HG03159 (cell line): ENCODE data around the gene TTC33.
"Not testable (repeated sequence)": the region's sequence is repeated elsewhere in the genome, so short reads cannot be mapped to it uniquely, and the experiment has no call there.

Experiments used
- ATAC-seq: cut with Tn5 transposase; IDR thresholded peaks from one replicate; pipeline ENCODE4 v1.9.1; 2021; ENCODE audit warnings: mild to moderate bottlenecking, moderate library complexity; ENCODE audit not compliant: unreplicated experiment

The TTC33 gene

DNA sequence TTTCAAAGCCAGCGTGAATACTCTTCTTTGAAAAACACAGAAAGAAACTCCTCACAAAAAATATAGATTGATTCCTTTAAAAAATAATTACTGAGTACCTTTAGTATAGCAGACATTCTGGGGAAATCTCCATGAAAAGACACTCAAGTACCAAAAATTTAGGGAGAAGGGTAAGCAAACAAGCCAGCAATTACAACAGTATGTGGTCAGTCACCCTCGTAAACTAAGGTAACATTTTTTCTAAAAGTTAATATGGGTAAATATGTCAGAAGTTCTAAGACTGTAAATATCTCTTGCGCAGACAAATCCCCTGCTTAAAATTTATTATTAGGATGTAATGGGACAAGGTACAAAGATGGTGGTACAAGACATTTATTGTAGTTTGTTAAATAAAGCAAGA, 178.0 kb downstream of the TTC33 start:
- no peak for ATAC-seq

DNA sequence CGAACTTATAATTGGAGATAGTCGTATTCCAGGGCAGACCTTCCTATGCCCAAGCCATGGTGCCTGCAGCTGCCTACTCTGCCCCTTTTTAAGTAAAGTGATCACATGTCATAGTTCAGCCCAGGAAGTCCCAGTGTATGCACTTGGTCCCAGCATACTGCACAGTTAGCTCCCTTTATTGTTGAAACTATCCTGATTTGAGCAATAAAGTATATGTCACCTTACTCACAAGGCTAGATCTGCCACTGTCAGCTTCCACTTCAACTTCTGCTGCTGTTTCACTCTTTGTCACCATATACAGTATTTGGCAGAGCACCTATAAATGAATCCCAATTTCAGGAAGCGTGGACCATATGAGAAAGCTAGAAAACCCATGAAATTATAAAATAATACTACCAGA, 179.8 kb downstream of the TTC33 start:
- no peak for ATAC-seq

DNA sequence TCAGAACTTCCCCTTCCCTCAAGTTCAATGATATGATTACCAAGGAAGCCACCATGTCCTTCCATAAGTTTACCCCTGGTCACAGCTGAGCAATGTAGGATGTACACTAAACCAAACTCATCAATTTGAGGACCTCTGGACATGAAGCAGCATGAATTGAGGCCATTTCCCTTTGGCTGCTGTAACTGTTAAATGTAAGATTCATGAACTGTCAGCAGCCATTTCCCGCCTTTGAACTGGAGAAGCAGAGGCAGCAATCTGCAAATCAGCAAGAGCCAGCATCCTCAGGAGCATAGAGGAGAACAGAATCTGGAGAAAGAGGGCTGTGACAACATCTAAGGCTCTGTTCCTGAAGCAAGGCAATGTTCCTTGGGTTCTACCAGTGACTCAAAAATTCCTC, 180.3 kb downstream of the TTC33 start:
- no peak for ATAC-seq

DNA sequence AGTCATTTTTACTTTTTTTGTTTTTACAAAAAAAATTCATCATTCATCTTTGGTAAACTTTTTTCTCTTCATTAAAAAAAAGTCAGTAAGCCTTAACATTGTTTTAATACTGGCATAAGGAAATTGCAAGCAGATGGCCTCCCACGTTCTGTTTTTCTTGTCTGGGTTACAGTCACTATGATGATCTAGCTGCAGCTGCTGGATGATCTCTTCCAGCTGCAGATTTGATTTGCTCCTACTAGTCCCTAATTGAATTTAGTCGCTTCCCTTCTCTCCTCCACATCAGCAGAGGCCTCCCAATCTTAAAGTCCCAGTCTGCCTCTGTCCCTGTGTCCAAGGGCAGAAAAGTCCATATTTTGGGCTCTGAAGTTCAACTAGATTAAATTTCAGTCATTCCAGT, 182.8 kb downstream of the TTC33 start:
- ATAC-seq = no peak

DNA sequence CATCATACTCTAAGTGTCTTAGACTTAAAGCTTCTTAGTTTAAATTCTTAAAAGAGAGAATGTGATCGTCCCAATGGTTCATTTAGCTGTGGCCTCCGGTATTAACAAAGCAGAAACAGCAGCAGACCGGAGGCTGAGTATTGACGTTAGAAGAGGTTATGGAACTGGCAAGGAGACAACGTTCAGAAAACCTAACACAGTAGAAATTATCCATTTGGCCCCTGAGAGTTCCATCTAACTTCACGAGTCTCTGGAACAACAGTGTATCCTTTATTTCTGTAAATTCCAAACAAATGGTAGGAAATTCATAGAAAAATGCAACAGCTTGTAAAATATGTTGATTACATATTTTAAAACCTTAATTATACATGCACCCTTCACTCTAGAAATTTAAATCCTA, 183.4 kb downstream of the TTC33 start:
- no peak for ATAC-seq

DNA sequence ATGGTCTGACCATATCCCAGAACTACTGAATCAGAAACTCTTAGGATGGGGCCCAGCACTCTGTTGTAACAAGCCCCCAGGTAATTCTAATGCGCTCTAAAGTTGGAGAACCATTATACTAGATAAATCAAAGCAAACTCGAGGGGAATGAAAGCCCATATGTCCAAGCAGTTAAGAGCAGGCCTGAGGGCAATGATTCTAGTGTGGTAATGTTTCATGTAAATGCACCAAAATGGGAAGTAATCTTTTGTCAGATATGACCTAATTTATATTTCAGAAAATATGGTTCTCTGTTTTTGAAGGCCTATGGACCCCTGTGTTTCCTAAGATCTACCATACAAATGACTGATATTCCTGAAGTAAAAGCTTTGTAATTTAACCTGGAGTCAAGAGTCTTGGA, 184.0 kb downstream of the TTC33 start:
- no peak for ATAC-seq

DNA sequence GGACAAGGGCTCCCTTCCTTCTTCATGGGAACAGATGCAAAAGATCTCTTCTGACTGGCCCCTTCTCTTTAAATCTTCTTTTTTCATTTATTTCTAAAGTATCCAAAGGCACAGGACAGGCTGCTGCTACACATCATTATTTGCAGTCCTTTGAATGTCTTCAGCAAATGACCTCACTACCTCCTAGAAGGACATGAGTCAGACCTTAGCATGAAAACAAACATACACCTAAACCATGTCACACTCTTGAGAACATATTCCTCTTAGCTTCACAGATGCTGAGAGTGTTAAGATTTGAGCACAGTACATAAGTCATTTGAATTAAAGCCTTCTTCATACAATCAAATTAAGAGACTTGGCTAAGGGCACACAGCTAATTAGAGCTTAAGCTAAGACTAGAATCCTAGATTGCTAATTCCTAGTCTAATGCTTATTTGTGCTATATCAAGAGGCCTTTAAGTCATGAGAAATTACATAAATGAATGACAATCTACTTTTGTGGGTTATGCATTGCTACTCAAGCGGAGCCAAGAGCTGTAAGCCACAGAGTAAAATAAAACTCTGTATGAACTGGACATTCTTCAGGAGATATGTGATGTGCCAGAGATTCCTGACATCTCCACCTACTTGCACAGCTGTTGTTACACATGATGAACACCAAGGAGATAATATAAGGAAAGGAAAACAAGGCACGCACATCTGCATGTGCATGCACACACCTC, 185.2 kb downstream of the TTC33 start:
- peak; percentile 86 for ATAC-seq

DNA sequence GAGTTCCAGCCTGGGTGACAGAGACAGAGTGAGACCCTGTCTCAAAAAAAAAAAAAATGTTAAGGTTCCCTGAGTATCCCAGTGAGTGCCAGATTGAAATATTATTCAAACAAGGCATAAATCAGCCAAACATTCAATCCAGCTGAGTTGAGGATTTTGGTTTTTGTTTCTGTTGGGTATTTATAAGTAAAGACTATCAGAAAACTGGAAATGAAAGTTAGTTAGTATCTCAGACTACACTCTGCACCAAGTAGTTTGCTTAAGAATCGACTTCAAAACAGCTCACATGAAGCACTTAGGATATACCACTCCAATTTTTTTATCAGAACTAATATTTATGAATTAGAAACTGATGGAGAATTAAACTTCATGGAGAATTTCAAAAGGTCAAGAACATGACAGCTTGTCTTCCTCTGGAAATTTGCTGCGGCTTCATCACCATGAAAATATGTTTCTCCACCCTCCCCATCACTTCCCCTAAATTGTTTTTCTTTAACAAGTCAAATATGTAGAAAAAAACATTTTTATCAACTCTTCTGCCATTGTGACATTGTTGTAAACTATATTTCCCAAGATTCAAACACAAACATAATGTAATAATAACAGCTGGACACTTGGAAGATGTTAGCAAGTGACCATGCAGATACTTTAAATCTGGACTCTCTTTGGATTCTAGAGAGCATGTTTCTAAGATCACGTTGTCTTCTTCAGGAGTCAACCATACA, 186.1 kb downstream of the TTC33 start:
- ATAC-seq = no peak

DNA sequence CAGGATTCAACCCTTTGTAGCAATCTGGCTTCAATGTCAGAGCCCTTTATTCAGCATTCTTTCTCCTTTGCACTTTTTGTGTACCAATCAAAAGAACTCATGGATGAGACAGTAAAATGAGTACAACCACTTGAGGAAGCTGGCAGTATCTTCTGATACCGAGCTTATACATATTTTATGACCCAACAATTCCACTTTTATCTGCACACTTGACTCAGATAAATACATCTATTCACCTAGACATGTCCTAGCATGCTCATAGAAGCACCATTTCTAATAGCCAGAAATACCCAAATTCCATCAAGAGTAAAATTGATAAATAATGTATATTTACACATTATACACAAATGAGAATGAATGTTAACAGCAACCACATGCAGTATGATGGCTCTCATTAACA, 187.2 kb downstream of the TTC33 start:
- no peak for ATAC-seq

DNA sequence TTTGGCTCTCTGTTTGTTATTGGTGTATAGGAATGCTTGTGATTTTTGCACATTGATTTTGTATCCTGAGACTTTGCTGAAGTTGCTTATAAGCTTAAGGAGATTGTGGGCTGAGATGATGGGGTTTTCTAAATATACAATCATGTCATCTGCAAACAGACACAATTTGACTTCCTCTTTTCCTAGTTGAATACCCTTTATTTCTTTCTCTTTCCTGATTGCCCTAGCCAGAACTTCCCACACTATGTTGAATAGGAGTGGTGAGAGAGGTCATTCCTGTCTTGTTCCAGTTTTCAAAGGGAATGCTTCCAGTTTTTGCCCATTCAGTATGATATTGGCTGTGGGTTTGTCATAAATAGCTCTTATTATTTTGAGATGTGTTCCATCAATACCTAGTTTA, 192.6 kb downstream of the TTC33 start:
- ATAC-seq = not testable (repeated sequence)

DNA sequence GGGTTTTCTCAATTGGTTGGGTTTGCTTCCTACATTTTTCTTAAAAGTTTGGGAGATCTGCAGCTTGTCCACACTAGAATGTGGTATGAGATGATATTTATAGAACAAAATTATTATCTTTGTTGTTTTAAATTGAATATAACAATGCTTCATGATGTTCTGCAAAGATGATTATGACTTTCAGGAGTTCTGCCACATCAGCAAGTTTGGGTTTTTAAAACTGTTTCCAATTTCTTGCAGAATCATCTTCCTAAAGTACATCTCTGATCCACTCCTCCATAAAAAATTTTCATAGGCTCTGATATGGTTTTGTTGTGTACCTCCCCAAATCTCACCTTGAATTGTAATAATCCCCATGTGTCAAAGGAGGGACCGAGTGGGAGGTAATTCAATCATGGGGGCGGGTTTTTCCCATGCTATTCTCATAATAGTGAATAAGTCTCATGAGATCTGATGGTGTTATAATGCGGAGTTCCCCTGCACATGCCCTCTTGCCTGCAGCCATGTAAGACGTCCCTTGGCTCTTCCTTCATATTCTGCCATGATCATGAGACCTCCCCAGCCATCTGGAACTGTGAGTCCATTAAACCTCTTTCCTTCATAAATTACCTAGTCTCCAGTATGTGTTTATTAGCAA, 195.2 kb downstream of the TTC33 start:
- ATAC-seq = no peak

DNA sequence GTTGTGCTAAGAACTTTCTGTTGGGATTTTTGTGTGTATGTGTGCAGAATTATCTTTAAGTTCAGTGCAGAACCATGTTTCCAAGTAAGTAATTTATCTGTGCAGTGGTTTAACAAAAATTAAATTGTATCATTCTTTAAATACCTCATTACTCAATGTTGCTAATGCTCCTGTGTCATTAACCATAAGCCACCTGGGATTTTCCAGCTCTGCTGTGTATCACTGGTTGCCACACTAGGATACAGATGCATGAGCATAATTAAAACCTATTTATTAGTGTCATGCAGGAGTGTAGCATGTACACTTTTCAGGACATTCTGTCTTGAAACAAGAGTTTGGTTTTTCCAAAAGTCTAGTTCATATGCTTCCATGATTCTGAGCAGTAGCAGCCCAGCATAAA, 196.5 kb downstream of the TTC33 start:
- ATAC-seq = no peak

DNA sequence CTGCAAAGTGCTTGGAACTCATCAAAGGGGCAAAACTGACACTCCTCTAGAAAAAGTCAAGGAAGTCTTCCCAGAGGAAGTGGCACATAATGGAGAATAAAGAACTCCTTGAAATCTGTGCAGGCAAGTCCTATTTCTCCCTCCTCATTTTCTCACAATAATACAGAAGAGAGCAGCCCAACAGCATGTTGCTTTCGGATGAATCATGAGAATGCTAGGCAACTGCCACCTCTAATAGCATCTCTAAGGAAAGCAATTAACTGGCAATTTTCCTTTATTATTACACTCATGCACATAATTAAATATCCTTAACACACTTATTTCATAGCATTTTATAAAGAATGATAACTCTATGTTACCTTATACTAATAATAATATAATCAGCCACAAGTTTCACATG, 198.3 kb downstream of the TTC33 start:
- no peak for ATAC-seq

DNA sequence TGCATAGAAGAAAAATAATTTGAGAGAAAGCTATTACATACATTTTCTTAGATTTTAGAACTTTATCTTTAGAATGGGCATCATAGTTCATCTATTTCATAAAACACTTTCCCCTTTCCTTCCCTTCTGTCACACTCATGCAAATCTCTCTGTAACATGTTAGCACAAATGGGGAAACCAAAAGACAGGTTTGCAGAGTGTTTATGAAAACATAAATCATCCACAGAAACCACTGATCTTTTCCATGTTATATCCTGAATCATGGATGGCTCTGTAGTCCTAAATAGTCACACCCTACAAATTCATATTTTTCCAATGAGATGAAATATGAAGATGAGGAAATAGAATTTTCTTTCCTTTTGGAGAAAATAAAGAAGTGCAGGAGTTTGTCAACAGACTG, 198.9 kb downstream of the TTC33 start:
- no peak for ATAC-seq

DNA sequence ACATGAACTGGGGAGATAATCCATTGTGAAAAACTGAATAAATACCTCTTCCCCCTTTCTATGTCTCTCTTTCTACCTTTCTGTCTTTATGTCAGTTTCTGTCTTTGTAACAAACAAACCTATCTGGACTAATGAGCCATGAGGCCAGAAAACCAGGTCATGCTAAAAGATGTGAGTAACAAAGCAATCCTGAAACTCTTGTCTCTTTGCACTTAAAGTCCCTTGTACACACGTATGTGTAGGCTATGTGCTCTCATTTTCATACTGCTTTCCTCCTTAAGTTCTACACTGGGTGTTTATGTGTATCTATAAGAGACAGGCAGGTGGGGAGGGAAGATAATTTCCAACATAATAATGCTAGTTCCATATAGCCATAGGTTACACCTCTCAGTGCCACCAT, 199.9 kb downstream of the TTC33 start:
- ATAC-seq = no peak

DNA sequence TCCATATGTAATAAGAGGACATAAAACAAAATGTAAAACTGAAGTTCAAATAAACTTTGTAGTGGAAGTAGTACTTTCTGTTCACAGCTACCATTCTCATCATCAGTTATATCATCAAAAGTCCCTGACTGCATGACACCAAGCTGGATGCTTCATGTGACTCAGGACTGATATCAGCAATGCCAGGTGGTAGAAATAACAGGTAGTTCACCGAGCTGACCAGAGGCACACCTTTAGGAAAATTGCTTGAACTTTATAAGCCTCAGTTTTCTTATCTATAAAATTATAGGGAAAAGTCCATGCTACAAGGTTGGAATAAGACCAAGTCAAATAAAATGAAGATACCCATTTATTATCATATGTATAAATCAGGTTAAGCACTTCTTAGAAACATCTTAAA, 200.9 kb downstream of the TTC33 start:
- ATAC-seq = no peak

DNA sequence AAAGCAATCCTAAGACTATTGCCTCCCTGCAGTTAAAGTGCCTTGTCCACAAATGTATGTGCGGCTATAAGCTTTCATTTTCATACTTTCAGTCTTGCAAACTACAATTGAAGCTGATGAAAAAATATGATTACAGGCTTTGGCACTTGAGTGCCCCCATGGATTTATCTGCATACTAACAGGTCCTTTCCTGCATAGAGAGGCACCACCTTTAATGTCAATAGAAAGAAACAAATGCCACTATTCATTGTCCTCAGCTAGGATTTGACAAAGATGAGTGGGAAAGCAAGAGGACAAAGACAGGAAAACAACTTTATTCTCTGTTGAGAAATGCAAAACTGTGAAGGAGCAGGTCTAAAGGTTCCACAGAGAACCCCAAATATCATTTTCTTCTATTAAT, 201.7 kb downstream of the TTC33 start:
- ATAC-seq = no peak

DNA sequence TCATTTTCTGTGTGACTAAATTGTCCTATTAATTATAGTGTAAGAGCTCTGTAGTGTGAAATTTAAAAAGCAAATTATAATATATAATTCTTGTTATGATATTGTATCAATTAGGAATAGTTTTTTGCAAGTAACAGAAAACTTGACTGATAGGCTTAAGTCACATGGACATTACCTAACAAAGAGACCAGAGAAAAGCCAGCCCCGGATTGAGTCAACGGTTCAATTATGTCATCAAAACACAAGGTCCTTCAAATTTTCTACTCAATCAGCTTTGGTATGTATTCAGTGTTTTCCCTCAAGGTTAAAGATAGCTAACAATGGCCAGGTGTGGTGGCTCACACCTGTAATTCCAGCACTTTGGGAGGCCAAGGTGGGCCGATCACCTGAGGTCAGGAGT, 202.8 kb downstream of the TTC33 start:
- ATAC-seq = no peak

DNA sequence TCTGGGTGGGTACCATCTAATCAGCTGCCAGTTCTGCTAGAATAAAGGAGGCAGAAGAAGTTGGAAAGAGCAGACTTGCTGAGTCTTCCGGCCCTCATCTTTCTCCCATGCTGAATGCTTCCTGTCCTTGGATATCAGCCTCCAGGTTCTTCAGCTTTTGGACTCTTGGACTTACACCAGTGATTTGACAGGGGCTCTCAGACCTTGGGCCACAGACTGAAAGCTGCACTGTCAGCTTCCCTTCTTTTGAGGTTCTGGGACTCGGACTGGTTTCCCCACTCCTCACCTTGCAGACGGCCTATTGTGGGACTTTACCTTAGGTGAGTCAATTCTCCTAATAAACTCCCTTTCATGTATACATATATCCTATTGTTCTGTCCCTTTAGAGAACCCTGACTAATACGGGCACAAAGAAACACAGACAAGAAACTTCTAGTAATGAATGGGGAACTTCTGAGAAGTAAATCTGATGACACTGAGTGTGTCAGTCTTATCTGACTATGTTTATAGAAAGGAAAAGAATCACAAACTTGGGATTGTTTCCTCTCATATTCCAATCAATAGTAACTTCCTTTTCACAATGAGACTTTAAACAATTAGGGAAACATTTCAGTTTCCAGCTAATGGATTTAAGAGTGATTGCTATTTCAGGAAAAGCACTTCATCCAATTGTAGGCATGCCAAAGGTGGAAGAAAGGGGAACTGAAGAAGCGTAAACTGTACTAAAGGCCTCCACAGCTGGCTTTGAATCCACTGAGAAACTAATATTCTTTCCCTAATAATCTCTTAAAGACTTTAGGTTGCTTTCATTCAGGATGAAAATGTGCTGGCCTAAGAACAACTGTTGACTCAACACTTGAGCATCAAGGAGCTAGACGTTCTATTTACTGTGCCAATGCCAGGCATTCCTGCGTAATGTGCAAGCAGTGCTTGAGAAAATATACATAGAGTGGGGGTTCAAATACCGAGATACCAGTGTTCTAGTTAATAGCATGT, 204.0 kb downstream of the TTC33 start:
- no peak for ATAC-seq

DNA sequence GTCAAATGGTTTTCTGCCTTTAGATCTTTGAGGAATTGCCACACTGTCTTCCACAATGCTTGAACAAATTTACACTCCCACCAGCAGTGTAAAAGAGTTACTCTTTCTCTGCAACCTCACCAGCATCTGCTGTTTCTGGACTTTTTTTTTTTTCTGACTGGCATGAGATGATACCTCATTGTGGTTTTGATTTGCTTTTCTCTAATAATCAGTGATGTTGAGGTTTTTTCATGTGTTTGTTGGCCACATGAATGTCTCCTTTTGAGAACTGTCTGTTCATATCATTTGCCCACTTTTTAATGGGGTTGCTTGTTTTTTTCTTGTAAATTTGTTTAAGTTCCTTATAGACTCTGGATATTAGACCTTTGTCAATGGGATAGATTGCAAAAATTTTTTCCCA, 205.3 kb downstream of the TTC33 start:
- no peak for ATAC-seq

DNA sequence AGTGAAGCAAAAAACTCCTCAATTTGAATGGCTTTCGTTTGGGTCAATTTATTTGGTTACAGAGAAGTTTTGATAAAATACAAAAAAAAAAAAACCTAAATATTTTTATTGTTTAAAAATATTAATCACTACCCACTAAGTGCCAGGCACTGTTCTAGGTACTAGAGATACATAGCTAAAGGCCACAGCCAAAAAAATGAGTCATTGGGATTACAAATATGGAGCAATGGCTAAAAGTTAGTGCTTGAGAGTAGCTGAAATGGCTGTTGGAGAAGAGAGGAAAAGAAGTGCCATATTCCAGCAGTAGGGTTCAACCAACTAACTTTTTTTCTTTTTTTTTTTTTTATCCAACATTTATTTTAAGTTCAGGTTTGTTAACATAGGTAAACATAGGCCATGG, 206.1 kb downstream of the TTC33 start:
- no peak for ATAC-seq
